ENCODE results near the gene SYTL3.

Gene SYTL3

DNA sequence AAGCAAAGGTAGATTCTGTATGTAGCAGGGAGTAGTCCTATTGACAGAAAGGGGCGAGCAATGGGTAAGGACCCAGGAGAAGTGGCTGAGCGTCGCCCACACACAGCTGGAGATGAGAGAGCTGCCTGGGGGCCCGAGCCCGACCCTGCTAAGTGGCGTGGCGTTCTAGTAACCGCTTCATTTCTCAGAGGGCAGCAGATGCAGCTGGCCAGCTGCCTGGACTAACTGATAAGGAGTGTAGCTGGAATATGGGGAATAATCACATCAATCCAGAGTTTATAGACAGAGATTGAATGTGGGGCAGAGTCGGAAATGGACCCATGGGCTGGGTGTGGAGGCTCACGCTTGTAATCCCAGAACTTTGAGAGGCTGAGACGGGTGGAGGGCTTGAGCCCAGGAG lies 104.9 kb downstream of the SYTL3 start:
- Histone ChIP-seq H3K36me3 (replicated peaks) (no peaks in the 10 kb centered on the region), H3K27me3 (replicated peaks) (no peaks in the 10 kb centered on the region), H3K4me3 (ENCODE audit: low read depth, low read length) (no peak overlapping the region), H3K27ac (no peak overlapping the region)
- DNase-seq = no peak
- in situ Hi-C loops (cut with HindIII; ENCODE audit: low pct_ligation_motif_present, low sequenced_read_pairs) = no loop called here
- TF ChIP-seq, protein P1, sequence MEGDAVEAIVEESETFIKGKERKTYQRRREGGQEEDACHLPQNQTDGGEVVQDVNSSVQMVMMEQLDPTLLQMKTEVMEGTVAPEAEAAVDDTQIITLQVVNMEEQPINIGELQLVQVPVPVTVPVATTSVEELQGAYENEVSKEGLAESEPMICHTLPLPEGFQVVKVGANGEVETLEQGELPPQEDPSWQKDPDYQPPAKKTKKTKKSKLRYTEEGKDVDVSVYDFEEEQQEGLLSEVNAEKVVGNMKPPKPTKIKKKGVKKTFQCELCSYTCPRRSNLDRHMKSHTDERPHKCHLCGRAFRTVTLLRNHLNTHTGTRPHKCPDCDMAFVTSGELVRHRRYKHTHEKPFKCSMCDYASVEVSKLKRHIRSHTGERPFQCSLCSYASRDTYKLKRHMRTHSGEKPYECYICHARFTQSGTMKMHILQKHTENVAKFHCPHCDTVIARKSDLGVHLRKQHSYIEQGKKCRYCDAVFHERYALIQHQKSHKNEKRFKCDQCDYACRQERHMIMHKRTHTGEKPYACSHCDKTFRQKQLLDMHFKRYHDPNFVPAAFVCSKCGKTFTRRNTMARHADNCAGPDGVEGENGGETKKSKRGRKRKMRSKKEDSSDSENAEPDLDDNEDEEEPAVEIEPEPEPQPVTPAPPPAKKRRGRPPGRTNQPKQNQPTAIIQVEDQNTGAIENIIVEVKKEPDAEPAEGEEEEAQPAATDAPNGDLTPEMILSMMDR (IDR thresholded peaks at IDR 0.05; ENCODE audit: low read depth, low read length, missing control alignments) = no peak

DNA sequence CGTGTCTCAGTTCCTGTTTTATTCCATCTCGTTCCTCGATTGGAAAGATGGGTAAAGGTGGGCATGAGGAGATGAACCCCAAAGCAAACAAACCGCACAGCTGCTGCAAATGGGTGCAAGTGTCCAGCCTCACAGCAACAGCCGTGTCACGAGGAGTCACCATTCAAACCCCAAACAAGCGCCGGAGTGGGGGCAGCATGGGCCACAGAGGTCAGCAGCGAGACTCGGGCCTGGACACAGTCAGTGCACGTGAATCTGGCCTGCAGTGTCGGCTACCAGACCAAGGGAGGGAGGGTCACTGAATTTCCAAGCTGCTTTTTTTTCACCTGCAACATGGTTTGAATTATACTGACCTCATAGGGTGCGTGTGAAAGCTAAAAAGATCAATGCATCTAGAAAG lies 105.8 kb downstream of the SYTL3 start:
- no peaks in the 10 kb centered on the region for H3K27me3 ChIP-seq (replicated peaks)
- no peak overlapping the region for H3K27ac ChIP-seq
- no peak for DNase-seq
- in situ Hi-C loops (cut with HindIII; ENCODE audit: low pct_ligation_motif_present, low sequenced_read_pairs) = no loop called here
- TF ChIP-seq, protein P1 (IDR thresholded peaks at IDR 0.05; ENCODE audit: low read depth, low read length, missing control alignments) = no peak
- H3K36me3 ChIP-seq (replicated peaks) = no peaks in the 10 kb centered on the region
- H3K4me3 ChIP-seq (ENCODE audit: low read depth, low read length) = no peak overlapping the region

DNA sequence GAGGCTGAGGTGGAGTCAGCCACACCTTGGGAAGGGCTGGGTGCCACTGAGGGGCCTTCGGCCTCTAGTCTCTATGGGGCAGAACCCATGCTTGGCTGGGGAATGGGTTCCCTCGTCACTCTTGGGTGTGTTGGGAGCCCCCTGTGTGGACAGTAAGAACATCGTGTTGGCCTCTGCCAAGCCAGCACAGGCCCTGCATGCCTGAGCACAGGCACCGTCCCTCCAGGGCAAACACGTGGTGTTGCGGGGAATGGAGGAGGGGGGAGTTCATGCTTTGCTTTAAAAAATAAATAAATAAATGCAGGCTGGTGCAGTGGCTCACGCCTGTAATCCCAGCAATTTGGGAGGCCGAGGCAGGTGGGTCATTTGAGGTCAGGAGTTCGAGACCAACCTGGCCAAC lies 106.3 kb downstream of the SYTL3 start:
- H3K36me3 ChIP-seq (replicated peaks) = no peaks in the 10 kb centered on the region
- no peak overlapping the region for H3K27ac ChIP-seq
- no peak overlapping the region for H3K4me3 ChIP-seq (ENCODE audit: low read depth, low read length)
- TF ChIP-seq, protein P1 (IDR thresholded peaks at IDR 0.05; ENCODE audit: low read depth, low read length, missing control alignments) = no peak
- H3K27me3 ChIP-seq (replicated peaks) = no peaks in the 10 kb centered on the region
- no peak for DNase-seq
- in situ Hi-C loops (cut with HindIII; ENCODE audit: low pct_ligation_motif_present, low sequenced_read_pairs) = no loop called here

GRCh38 chr6:158756977-158757752 lies 107.3 kb downstream of the SYTL3 start:
- Histone ChIP-seq H3K27ac (no peak overlapping the region), H3K27me3 (replicated peaks) (no peaks in the 10 kb centered on the region), H3K4me3 (ENCODE audit: low read depth, low read length) (no peak overlapping the region), H3K36me3 (replicated peaks) (no peaks in the 10 kb centered on the region)
- DNase-seq = no peak
- in situ Hi-C loops (cut with HindIII; ENCODE audit: low pct_ligation_motif_present, low sequenced_read_pairs) = no loop called here
- TF ChIP-seq, protein P1 (IDR thresholded peaks at IDR 0.05; ENCODE audit: low read depth, low read length, missing control alignments) = no peak

DNA sequence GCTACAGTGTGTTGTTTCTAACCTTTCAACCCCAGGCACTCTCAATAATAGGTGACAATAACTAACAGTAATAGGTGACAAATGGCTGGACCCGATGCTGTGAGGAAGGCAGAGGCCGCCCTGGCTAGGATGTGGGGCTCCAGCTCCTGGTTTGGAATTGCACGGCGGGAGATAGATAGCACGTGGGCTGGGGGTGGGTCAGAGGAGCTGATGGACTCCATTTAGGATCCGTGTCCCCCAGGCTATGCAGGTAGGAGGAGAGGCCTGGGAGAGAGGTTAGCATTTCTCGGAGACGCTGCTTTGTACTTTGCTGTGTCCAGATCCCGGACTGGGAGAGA lies 107.9 kb downstream of the SYTL3 start:
- no peak for DNase-seq
- Histone ChIP-seq H3K27ac (no peak overlapping the region), H3K27me3 (replicated peaks) (no peaks in the 10 kb centered on the region), H3K4me3 (ENCODE audit: low read depth, low read length) (no peak overlapping the region), H3K36me3 (replicated peaks) (no peaks in the 10 kb centered on the region)
- TF ChIP-seq, protein P1 (IDR thresholded peaks at IDR 0.05; ENCODE audit: low read depth, low read length, missing control alignments) = no peak
- in situ Hi-C loops (cut with HindIII; ENCODE audit: low pct_ligation_motif_present, low sequenced_read_pairs) = no loop called here

DNA sequence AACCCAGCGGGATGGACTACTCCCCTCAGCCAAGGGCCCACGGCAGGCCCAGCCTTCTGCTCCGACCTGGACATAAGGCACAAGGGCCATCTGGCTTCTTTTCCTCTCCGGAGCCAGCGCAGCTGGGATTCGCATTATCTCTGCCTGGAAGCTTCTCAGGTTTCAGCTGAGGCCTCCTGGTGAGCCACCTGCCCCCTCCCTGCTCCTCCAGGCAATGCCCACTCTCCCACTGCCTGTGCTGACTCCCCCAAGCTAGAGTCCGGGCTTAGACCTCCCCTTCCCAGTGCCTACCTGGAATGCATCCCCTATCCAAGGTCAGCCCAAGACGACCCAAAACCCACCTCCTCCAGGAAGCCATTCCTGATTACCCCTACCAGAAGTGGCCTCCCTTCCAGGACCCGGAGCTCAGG lies 108.6 kb downstream of the SYTL3 start:
- in situ Hi-C loops (cut with HindIII; ENCODE audit: low pct_ligation_motif_present, low sequenced_read_pairs) = no loop called here
- no peak overlapping the region for H3K4me3 ChIP-seq (ENCODE audit: low read depth, low read length)
- no peak for DNase-seq
- H3K27me3 ChIP-seq (replicated peaks) = no peaks in the 10 kb centered on the region
- no peaks in the 10 kb centered on the region for H3K36me3 ChIP-seq (replicated peaks)
- TF ChIP-seq, protein P1 (IDR thresholded peaks at IDR 0.05; ENCODE audit: low read depth, low read length, missing control alignments) = no peak
- no peak overlapping the region for H3K27ac ChIP-seq
